GM20000 (cell line): ENCODE data around the gene ZKSCAN1.
A peak's percentile ranks its signal among the peaks of the same experiment; 100 is the strongest.
"Not testable (repeated sequence)": the region's sequence is repeated elsewhere in the genome, so short reads cannot be mapped to it uniquely, and the experiment has no call there.

Experiments
- DNase-seq: peaks from one replicate; pipeline ENCODE4 v3.0.0; 2012; ENCODE audit warnings: low spot score
- CTCF ChIP-seq: IDR thresholded peaks from 2 replicates; pipeline ENCODE4 v1.5.1; 2012; ENCODE audit warnings: mild to moderate bottlenecking, control low read depth; ENCODE audit errors: extremely low read depth, missing control alignments

ZKSCAN1 gene

GRCh38 chr7:100015232-100016214 lies at the start of gene ZKSCAN1:
Gene ZKSCAN1 (plus strand): TSS chr7:100015596. CDS start chr7:100023507, 7,911 bp downstream.
- no peak for TF ChIP-seq CTCF
- DNase-seq, result peak; percentile 97

DNA sequence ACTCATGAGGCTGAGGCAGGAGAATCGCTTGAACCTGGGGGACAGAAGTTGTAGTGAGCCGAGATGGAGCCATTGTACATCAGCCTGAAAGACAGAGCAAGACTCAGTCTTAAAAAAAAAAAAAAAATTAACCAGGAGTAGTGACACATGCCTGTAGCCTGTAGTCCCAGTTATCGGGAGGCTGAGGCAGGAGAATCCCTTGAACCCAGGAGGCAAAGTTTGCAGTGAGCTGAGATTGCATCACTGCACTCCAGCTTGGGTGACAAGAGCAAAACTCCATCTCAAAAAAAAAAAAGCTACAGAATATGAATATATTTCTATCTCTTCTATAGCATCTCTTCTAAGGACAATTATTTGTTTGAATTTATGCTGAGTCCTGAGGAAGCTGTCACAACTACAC lies 46.1 kb upstream of the ZKSCAN1 start:
- no peak for DNase-seq

DNA sequence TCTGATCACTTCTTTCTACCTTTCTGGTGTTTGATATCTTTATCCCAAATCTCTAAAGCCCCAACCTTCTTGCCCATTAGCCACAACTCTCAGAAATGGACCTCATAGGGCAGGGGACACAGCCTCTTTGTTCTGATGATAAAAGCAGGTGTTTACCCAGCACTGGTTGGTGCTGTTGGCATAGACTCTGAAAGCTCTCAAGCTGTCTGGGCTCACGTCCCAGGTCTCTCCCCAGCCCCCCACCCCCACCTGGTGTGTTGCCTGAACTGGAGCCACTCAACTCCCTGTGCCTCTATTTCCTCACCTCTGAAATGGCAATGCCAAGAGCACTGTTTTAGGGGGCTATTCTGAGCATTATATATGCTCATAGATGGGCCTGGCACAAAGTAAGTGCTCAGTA lies 45.6 kb upstream of the ZKSCAN1 start:
- not testable (repeated sequence) for DNase-seq

More for the DNA sequence above, 46.1 kb upstream of the ZKSCAN1 start:
- no peak for TF ChIP-seq CTCF

- no peak for DNase-seq
- TF ChIP-seq CTCF, result no peak
Measured at GRCh38 chr7:99971242-99971641, 44.2 kb upstream of the ZKSCAN1 start.

GRCh38 chr7:99973817-99974216 lies 41.6 kb upstream of the ZKSCAN1 start:
- DNase-seq, result not testable (repeated sequence)

GRCh38 chr7:99974681-99975080 lies 40.7 kb upstream of the ZKSCAN1 start:
- DNase-seq, result no peak
- TF ChIP-seq CTCF, result no peak

- no peak for TF ChIP-seq CTCF
- no peak for DNase-seq
Measured at GRCh38 chr7:99975782-99976521, 39.4 kb upstream of the ZKSCAN1 start, which contains the start of gene AZGP1. Gene AZGP1 (minus strand): TSS chr7:99976031. CDS start chr7:99976020, 11 bp downstream.

- DNase-seq, result no peak
- TF ChIP-seq CTCF, result no peak
Measured at GRCh38 chr7:99976626-99977025, 38.8 kb upstream of the ZKSCAN1 start.
